DOHH2 (cell line): ENCODE measurements around the gene SPACA7.

Experiments used
- EZH2phosphoT487 ChIP-seq: fragments of 200-600 bp; sonication (generic); IDR thresholded peaks from 2 replicates; pipeline ENCODE4 v1.6.1; 2017; ENCODE audit warnings: borderline replicate concordance, mild to moderate bottlenecking, antibody characterized with exemption, low read length, moderate library complexity, mixed read lengths
- TF ChIP-seq, protein P1 (sequence below): fragments of 200-600 bp; sonication (generic); IDR thresholded peaks from one replicate; pipeline ENCODE4 v1.5.1; 2014; ENCODE audit warnings: antibody characterized with exemption, mild to moderate bottlenecking, low read depth, low read length; ENCODE audit not compliant: poor library complexity, severe bottlenecking

DNA sequence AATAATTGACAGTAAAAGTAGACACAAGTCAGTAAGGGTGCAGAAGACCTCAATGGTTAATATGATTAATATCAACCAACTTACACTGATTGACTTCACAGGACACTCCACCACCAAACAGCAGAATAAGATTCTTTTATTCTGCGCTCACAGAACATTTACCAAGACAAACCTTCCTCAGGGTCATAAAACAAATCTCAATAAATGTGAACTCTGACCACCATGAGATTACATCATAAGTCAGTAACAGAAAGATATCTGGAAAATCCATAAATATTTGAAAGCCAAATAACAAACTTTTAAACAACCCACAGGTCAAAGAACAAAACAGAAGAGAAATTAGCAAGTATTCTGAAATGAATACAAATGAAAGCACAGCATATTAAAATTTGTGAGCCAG, 99.7 kb downstream of the SPACA7 start:
- TF ChIP-seq, protein P1, sequence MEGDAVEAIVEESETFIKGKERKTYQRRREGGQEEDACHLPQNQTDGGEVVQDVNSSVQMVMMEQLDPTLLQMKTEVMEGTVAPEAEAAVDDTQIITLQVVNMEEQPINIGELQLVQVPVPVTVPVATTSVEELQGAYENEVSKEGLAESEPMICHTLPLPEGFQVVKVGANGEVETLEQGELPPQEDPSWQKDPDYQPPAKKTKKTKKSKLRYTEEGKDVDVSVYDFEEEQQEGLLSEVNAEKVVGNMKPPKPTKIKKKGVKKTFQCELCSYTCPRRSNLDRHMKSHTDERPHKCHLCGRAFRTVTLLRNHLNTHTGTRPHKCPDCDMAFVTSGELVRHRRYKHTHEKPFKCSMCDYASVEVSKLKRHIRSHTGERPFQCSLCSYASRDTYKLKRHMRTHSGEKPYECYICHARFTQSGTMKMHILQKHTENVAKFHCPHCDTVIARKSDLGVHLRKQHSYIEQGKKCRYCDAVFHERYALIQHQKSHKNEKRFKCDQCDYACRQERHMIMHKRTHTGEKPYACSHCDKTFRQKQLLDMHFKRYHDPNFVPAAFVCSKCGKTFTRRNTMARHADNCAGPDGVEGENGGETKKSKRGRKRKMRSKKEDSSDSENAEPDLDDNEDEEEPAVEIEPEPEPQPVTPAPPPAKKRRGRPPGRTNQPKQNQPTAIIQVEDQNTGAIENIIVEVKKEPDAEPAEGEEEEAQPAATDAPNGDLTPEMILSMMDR: no peak
- TF ChIP-seq EZH2phosphoT487: no peak
